HL-60 (cell line): ENCODE measurements around the gene CCDC192.

ENCODE experiments used
- DNase-seq, 2 experiments: peaks; one replicate each; pipeline ENCODE4 v3.0.0-alpha.2; 2010 to 2020; ENCODE audit warnings: low read depth in 1 of 2, low spot score in 1 of 2
- H3K27ac ChIP-seq: fragments of 250-450 bp; sonication (Bioruptor Pico); replicated peaks from 2 replicates; pipeline ENCODE4 v1.5.1; 2020; ENCODE audit warnings: mild to moderate bottlenecking, moderate library complexity
- H3K27me3 ChIP-seq: fragments of 250-450 bp; sonication (Bioruptor Pico); 2 replicates; pipeline ENCODE4 v1.5.1; 2021; ENCODE audit warnings: mild to moderate bottlenecking, moderate library complexity; ENCODE audit not compliant: insufficient read depth, poor library complexity, severe bottlenecking
- H3K4me3 ChIP-seq: replicated peaks from 2 replicates; pipeline ENCODE4 v1.5.1; 2011; ENCODE audit warnings: mild to moderate bottlenecking, control low read depth, low read length; ENCODE audit not compliant: insufficient read depth
- GABPA ChIP-seq: IDR thresholded peaks from 2 replicates; pipeline ENCODE4 v1.6.1; 2012; ENCODE audit warnings: low read depth
- POLR2AphosphoS5 ChIP-seq: IDR thresholded peaks from 2 replicates; pipeline ENCODE4 v1.6.1; 2012; ENCODE audit warnings: low read depth
- SPI1 ChIP-seq: IDR thresholded peaks from 2 replicates; pipeline ENCODE4 v1.6.1; 2012; ENCODE audit warnings: low read depth, mild to moderate bottlenecking, borderline replicate concordance
- TF ChIP-seq, protein P1 (sequence below): IDR thresholded peaks from 2 replicates; pipeline ENCODE4 v1.6.1; 2012; ENCODE audit warnings: low read depth; ENCODE audit not compliant: insufficient replicate concordance
- TF ChIP-seq, protein P2 (sequence below): IDR thresholded peaks from one replicate; pipeline ENCODE4 v1.5.1; 2011; ENCODE audit warnings: low read length, control low read depth, inconsistent platforms; ENCODE audit not compliant: insufficient read depth

Gene CCDC192

DNA sequence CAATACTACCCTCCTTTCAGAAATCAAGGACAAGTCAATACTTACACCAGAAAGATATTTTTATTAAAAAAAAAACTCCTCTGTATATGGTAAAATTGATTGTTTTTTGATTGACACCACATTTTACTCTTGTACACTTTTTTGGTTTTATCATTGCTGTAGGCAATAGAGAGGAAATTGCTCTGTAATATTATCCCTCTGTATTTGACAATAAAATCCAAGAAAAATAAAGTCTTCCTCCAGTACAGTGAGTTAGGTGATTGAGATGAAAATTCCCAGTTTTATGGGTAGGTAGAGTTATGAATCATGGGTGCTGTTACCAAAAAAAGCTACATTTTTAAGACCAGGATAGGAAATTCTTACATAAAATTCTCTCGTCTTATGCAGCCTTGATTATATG is 22.6 kb upstream of the CCDC192 start:
- Histone ChIP-seq H3K27me3 (no peaks in the 10 kb centered on the region), H3K27ac (no peak overlapping the region), H3K4me3 (no peak overlapping the region)
- no peak for DNase-seq
- TF ChIP-seq, protein P1, sequence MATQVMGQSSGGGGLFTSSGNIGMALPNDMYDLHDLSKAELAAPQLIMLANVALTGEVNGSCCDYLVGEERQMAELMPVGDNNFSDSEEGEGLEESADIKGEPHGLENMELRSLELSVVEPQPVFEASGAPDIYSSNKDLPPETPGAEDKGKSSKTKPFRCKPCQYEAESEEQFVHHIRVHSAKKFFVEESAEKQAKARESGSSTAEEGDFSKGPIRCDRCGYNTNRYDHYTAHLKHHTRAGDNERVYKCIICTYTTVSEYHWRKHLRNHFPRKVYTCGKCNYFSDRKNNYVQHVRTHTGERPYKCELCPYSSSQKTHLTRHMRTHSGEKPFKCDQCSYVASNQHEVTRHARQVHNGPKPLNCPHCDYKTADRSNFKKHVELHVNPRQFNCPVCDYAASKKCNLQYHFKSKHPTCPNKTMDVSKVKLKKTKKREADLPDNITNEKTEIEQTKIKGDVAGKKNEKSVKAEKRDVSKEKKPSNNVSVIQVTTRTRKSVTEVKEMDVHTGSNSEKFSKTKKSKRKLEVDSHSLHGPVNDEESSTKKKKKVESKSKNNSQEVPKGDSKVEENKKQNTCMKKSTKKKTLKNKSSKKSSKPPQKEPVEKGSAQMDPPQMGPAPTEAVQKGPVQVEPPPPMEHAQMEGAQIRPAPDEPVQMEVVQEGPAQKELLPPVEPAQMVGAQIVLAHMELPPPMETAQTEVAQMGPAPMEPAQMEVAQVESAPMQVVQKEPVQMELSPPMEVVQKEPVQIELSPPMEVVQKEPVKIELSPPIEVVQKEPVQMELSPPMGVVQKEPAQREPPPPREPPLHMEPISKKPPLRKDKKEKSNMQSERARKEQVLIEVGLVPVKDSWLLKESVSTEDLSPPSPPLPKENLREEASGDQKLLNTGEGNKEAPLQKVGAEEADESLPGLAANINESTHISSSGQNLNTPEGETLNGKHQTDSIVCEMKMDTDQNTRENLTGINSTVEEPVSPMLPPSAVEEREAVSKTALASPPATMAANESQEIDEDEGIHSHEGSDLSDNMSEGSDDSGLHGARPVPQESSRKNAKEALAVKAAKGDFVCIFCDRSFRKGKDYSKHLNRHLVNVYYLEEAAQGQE = no peak
- TF ChIP-seq SPI1 = no peak
- no peak for TF ChIP-seq GABPA
- TF ChIP-seq, protein P2, sequence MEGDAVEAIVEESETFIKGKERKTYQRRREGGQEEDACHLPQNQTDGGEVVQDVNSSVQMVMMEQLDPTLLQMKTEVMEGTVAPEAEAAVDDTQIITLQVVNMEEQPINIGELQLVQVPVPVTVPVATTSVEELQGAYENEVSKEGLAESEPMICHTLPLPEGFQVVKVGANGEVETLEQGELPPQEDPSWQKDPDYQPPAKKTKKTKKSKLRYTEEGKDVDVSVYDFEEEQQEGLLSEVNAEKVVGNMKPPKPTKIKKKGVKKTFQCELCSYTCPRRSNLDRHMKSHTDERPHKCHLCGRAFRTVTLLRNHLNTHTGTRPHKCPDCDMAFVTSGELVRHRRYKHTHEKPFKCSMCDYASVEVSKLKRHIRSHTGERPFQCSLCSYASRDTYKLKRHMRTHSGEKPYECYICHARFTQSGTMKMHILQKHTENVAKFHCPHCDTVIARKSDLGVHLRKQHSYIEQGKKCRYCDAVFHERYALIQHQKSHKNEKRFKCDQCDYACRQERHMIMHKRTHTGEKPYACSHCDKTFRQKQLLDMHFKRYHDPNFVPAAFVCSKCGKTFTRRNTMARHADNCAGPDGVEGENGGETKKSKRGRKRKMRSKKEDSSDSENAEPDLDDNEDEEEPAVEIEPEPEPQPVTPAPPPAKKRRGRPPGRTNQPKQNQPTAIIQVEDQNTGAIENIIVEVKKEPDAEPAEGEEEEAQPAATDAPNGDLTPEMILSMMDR = no peak
- no peak for TF ChIP-seq POLR2AphosphoS5

- Histone ChIP-seq H3K27me3 (no peaks in the 10 kb centered on the region), H3K4me3 (no peak overlapping the region), H3K27ac (no peak overlapping the region)
- DNase-seq = no peak
- TF ChIP-seq POLR2AphosphoS5 = no peak
- TF ChIP-seq GABPA = no peak
- TF ChIP-seq, protein P1 = no peak
- no peak for TF ChIP-seq SPI1
- TF ChIP-seq, protein P2 = no peak
These were observed 20.2 kb upstream of the CCDC192 start for GRCh38 chr5:127683008-127683407.

DNA sequence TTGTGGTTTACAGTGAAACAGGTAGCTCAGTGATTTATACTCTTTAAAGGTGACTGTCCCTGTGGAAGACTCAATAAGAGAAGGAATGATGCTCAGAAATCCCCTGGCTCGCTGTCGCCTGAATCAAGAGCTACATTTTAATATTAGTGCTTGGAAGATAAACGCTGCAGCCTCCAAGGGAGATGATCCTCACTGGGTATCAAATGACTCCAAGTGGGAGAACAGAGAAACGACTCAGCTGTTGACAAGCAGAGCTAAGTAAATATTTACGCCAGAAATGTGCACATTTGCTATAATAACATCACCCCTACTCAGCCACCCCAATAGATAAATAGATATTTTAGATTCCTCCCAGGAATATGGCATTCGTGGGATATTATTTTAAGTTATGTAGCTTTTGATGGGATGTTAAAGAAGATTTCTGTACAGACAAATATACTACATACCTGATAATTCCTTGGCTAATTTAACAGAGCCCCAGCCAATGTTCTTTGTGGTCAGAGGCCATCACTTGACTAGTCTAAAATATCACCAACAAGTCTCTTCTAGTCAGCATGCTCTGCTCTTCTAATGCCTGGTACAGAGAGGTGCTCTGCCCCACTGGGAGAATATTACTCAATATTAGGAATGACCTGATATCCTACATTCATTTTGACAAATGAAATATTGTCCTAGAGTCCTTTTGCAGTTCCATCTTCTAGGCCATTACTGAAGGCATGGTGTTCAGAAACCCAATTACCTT is 18.3 kb upstream of the CCDC192 start:
- H3K27me3 ChIP-seq = no peaks in the 10 kb centered on the region

More for the DNA sequence above, 18.3 kb upstream of the CCDC192 start:
- Histone ChIP-seq H3K4me3 (no peak overlapping the region), H3K27ac (no peak overlapping the region)
- no peak for DNase-seq
- TF ChIP-seq, protein P2 = no peak
- TF ChIP-seq POLR2AphosphoS5 (no peak), SPI1 (no peak), GABPA (no peak)
- TF ChIP-seq, protein P1 = no peak
